Lower leg skin (tissue), 3 donors: ENCODE measurements around the gene UMODL1.

ENCODE experiments used
- POLR2A ChIP-seq, 2 donors: fragments of 450-650 bp; IDR thresholded peaks; one replicate each; pipeline ENCODE4 v1.6.1; 2016 to 2017; ENCODE audit warnings: antibody characterized with exemption in 2 of 2, mild to moderate bottlenecking in 1 of 2, moderate library complexity in 1 of 2
- TF ChIP-seq, protein P1 (sequence below), 3 donors: fragments of 450-650 bp; IDR thresholded peaks; one replicate each; pipeline ENCODE4 v1.5.1; 2016; ENCODE audit warnings: antibody characterized with exemption in 3 of 3, mild to moderate bottlenecking in 3 of 3, moderate library complexity in 2 of 3

DNA sequence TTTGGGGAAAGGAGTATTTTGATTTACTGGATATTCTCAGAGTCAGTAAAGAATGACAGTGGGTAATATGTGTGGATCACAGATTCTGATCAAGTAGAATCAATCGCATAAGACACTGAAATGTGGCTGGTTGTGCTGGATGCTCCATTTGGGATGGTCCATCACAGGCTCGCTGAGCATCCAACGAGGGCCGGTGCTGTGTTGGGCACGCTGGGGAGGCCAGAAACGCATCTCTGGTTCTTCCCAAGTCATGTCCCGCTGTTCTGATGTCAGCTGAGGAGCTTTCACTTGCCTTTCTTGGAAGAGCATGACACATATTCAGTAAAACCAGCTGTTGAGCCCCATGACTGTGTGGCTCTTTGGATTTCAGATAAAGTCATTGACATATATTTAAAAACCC lies 72.0 kb downstream of the UMODL1 start:
- TF ChIP-seq, protein P1, sequence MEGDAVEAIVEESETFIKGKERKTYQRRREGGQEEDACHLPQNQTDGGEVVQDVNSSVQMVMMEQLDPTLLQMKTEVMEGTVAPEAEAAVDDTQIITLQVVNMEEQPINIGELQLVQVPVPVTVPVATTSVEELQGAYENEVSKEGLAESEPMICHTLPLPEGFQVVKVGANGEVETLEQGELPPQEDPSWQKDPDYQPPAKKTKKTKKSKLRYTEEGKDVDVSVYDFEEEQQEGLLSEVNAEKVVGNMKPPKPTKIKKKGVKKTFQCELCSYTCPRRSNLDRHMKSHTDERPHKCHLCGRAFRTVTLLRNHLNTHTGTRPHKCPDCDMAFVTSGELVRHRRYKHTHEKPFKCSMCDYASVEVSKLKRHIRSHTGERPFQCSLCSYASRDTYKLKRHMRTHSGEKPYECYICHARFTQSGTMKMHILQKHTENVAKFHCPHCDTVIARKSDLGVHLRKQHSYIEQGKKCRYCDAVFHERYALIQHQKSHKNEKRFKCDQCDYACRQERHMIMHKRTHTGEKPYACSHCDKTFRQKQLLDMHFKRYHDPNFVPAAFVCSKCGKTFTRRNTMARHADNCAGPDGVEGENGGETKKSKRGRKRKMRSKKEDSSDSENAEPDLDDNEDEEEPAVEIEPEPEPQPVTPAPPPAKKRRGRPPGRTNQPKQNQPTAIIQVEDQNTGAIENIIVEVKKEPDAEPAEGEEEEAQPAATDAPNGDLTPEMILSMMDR (IDR thresholded peaks at IDR 0.05): no peak
- TF ChIP-seq POLR2A (IDR thresholded peaks at IDR 0.05): no peak
